AG04450 (cell line): ENCODE data around the gene RGS7. TPM values are rescaled to one million over a fixed set of nuclear protein-coding genes. Genes with fewer than 3 reads are reported as not detected.

Source experiments
- CTCF ChIA-PET: fragments of 300-600, 350-600 bp; formaldehyde crosslinking; extraction: SDS; loops from one replicate; lab custom pipeline; 2022; ENCODE audit warnings: antibody characterized with exemption, inconsistent platforms; lab: Charles Lee
- POLR2A ChIA-PET: fragments of 350-600 bp; formaldehyde crosslinking; extraction: SDS; loops from one replicate; lab custom pipeline; 2021; ENCODE audit warnings: antibody characterized with exemption, inconsistent platforms; lab: Yijun Ruan, JAX
- DNase-seq: peaks from one replicate; pipeline ENCODE4 v3.0.0-alpha.2; 2011; ENCODE audit warnings: low read depth, low spot score
- H3K27ac ChIP-seq: one replicate; pipeline ENCODE4 v1.5.1; 2012; ENCODE audit warnings: low read depth, low read length, control low read depth
- H3K27me3 ChIP-seq: one replicate; pipeline ENCODE4 v1.6.0; 2012; ENCODE audit warnings: low read length; ENCODE audit not compliant: control insufficient read depth, insufficient read depth
- H3K4me3 ChIP-seq: 2 replicates; pipeline ENCODE4 v1.5.1; 2011; ENCODE audit warnings: mild to moderate bottlenecking, low read depth, low read length, control low read depth
- H3K9me3 ChIP-seq: 2 replicates; pipeline ENCODE4 v1.5.1; 2012; ENCODE audit warnings: low read length; ENCODE audit not compliant: control insufficient read depth, insufficient read depth
- polyA plus RNA-seq: library from polyadenylated mRNA; depleted of rRNA; stranded (reverse); fragments of >200 nt; gene quantifications from 2 replicates; pipeline ENCODE4 v1.2.3, GENCODE V29; 2011
- TF ChIP-seq, protein P1 (sequence below): IDR thresholded peaks from 2 replicates; pipeline ENCODE4 v1.5.1; 2011; ENCODE audit warnings: low read depth, low read length, control low read depth, inconsistent platforms

The RGS7 gene
- polyA plus RNA-seq, 1 experiment, result 0.29 TPM

GRCh38 chr1:240925273-240925672 lies 431.7 kb downstream of the RGS7 start:
- POLR2A ChIA-PET, result no interaction called here
- CTCF ChIA-PET, result no interaction called here

DNA sequence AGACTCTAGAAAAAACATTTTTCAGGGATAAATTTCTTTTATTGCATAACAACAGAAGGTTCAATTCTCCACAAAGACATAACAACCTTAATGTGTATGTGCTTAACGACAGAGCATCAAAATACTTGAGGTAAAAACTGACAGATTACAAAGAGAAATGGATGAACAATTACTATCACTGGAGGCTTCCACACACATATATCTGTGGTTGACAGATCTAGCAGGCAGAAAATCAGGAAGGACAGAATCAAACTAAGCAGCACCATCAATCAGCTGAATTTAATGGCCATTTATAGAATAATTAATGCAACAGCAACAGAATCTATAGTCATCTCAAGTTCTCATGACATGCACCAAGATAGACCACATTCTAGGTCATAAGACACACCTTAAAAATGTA lies 439.0 kb downstream of the RGS7 start:
- Histone ChIP-seq H3K27me3 (no peaks in the 10 kb centered on the region), H3K9me3 (no peaks in the 10 kb centered on the region), H3K27ac (no peak overlapping the region), H3K4me3 (no peak overlapping the region)
- CTCF ChIA-PET, result no interaction called here
- no peak for DNase-seq
- POLR2A ChIA-PET, result no interaction called here
- TF ChIP-seq, protein P1, sequence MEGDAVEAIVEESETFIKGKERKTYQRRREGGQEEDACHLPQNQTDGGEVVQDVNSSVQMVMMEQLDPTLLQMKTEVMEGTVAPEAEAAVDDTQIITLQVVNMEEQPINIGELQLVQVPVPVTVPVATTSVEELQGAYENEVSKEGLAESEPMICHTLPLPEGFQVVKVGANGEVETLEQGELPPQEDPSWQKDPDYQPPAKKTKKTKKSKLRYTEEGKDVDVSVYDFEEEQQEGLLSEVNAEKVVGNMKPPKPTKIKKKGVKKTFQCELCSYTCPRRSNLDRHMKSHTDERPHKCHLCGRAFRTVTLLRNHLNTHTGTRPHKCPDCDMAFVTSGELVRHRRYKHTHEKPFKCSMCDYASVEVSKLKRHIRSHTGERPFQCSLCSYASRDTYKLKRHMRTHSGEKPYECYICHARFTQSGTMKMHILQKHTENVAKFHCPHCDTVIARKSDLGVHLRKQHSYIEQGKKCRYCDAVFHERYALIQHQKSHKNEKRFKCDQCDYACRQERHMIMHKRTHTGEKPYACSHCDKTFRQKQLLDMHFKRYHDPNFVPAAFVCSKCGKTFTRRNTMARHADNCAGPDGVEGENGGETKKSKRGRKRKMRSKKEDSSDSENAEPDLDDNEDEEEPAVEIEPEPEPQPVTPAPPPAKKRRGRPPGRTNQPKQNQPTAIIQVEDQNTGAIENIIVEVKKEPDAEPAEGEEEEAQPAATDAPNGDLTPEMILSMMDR, result no peak

More at GRCh38 chr1:240925273-240925672, 431.7 kb downstream of the RGS7 start:
- no peaks in the 10 kb centered on the region for H3K9me3 ChIP-seq
- H3K4me3 ChIP-seq, result no peak overlapping the region
- no peaks in the 10 kb centered on the region for H3K27me3 ChIP-seq
- no peak overlapping the region for H3K27ac ChIP-seq
- DNase-seq, result no peak
- TF ChIP-seq, protein P1, result no peak

DNA sequence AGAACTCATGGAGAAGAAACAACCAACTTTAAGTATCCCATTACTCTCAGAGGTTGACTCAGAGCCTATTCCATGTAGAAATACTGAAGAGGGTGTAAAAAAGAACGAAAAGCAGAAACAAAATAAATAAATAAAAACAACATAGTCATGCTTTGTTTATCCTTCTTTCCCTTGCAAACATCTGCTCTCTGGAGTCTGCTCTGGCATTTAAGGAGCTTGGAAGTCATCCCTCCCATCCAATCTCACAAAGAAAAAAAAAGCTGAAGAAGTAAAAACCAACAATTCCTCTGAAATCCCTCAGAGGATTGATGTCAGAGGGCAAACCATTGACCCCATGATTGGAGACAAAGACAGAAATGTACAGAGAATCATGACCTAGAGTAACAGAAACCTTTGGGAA lies 442.5 kb downstream of the RGS7 start:
- no peaks in the 10 kb centered on the region for H3K9me3 ChIP-seq
- no peaks in the 10 kb centered on the region for H3K27me3 ChIP-seq
- no peak overlapping the region for H3K4me3 ChIP-seq
- CTCF ChIA-PET, result no interaction called here
- no peak overlapping the region for H3K27ac ChIP-seq
- DNase-seq, result no peak
- POLR2A ChIA-PET, result no interaction called here
- TF ChIP-seq, protein P1, result no peak

DNA sequence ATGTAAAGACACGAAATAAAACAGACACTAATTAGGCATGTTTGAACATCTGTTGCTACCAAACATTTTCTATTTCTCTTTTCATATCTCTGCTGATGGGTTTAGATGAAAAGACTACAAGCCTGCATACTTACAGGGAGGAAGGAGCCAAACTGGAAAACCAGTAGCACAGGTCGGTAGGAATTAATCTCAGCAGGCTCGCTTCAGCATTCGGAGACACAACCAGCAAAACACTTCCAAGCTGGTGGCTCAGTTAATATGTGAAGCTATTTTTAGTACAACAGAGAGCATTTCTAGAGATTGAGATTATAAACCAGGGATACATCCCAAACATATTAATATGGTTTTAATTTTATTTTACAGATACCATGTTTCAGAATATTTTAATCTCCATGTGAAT lies 444.2 kb downstream of the RGS7 start:
- TF ChIP-seq, protein P1, result no peak
- CTCF ChIA-PET, result no interaction called here
- no peaks in the 10 kb centered on the region for H3K9me3 ChIP-seq

GRCh38 chr1:240909701-240910457 lies 447.1 kb downstream of the RGS7 start:
- DNase-seq, result no peak
- ChIA-PET POLR2A (no interaction called here), CTCF (no interaction called here)
- TF ChIP-seq, protein P1, result no peak
- H3K9me3 ChIP-seq, result no peaks in the 10 kb centered on the region
- no peak overlapping the region for H3K27ac ChIP-seq
- H3K27me3 ChIP-seq, result no peaks in the 10 kb centered on the region
- no peak overlapping the region for H3K4me3 ChIP-seq

More for the DNA sequence above, 444.2 kb downstream of the RGS7 start:
- DNase-seq, result no peak
- no peak overlapping the region for H3K4me3 ChIP-seq
- no peaks in the 10 kb centered on the region for H3K27me3 ChIP-seq
- POLR2A ChIA-PET, result no interaction called here
- H3K27ac ChIP-seq, result no peak overlapping the region
